NCI-H69 (cell line): ENCODE data around the gene DKC1.
"Not testable (repeated sequence)": the region's sequence is repeated elsewhere in the genome, so short reads cannot be mapped to it uniquely, and the experiment has no call there.

ENCODE experiments used
- DNase-seq: peaks from one replicate; lab custom pipeline; 2025; lab: John Stamatoyannopoulos, UW

The DKC1 gene

GRCh38 chrX:154819771-154820341 lies 57.2 kb downstream of the DKC1 start:
- DNase-seq = peak; percentile 2

- no peak for DNase-seq
Observed at GRCh38 chrX:154821523-154821922, 58.9 kb downstream of the DKC1 start.

- DNase-seq = no peak
Observed at GRCh38 chrX:154822029-154822428, 59.4 kb downstream of the DKC1 start.

- DNase-seq = peak; percentile 3
Observed at GRCh38 chrX:154824638-154825037, 62.0 kb downstream of the DKC1 start.

GRCh38 chrX:154825586-154825985 lies 62.9 kb downstream of the DKC1 start:
- DNase-seq = not testable (repeated sequence)
